ENCODE data around the gene TEX2.

The TEX2 gene

DNA sequence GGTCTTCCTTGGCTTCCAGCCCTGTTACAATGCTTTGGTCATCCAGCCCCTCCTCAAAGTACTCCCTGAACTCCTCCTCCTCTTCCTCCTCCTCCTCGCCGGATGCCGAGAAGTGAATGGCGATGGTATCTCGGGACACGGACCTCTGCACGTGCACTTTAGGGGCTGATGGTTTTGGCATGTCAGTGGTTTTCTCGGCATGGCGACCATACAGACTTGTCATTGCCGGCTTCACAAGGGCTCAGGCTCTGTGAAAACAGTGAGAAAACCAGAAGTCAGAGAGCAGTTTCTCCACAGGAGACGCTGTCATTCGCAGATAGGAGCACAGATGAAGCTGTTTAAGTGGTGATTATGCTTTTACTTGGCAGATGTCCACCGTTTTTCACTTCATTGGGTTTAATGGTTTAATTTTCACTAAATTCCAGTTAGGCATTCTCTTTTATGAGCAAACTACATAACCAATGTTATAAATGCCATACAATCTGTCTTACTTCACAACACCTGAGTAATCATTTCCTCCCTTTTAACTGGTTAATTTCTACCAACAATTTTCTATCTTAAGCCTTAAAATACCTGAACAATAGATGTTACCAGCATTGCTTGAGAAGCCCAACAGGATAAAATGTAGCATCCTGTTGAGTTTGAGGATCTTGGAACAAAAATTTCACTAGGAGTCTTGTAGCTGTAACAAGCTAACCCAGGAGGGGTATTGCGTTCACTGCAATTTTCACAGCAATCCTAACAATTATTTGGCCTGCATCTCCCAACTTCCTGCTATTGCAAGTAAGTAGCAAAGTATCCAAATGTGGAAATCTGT, 48.9 kb downstream of the TEX2 start:
- H3K36me3 ChIP-seq (ENCODE audit: low read length) = no peaks in the 10 kb centered on the region
- H3K9ac ChIP-seq (ENCODE audit: low read length) = no peak overlapping the region
- no peaks in the 10 kb centered on the region for H4K20me1 ChIP-seq (ENCODE audit: low read depth, low read length)
- no peaks in the 10 kb centered on the region for H3K27me3 ChIP-seq (ENCODE audit: low read length)
- H3K9me3 ChIP-seq (ENCODE audit: insufficient read depth, low read length) = no peaks in the 10 kb centered on the region
- TF ChIP-seq, protein P1, sequence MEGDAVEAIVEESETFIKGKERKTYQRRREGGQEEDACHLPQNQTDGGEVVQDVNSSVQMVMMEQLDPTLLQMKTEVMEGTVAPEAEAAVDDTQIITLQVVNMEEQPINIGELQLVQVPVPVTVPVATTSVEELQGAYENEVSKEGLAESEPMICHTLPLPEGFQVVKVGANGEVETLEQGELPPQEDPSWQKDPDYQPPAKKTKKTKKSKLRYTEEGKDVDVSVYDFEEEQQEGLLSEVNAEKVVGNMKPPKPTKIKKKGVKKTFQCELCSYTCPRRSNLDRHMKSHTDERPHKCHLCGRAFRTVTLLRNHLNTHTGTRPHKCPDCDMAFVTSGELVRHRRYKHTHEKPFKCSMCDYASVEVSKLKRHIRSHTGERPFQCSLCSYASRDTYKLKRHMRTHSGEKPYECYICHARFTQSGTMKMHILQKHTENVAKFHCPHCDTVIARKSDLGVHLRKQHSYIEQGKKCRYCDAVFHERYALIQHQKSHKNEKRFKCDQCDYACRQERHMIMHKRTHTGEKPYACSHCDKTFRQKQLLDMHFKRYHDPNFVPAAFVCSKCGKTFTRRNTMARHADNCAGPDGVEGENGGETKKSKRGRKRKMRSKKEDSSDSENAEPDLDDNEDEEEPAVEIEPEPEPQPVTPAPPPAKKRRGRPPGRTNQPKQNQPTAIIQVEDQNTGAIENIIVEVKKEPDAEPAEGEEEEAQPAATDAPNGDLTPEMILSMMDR (IDR thresholded peaks at IDR 0.05; ENCODE audit: insufficient read depth, low read length, poor library complexity, severe bottlenecking) = no peak
- no peak for TF ChIP-seq EZH2phosphoT487 (conservative IDR thresholded peaks at IDR 0.05; ENCODE audit: low read length)
- H3K4me2 ChIP-seq (ENCODE audit: low read depth, low read length, poor library complexity, severe bottlenecking) = no peak overlapping the region
- no peaks in the 10 kb centered on the region for H3F3A ChIP-seq (ENCODE audit: insufficient read depth)
- H3K9me2 ChIP-seq (replicated peaks; ENCODE audit: insufficient read depth, low read length) = no peaks in the 10 kb centered on the region
- H3K79me2 ChIP-seq (ENCODE audit: insufficient read depth, low read length) = no peaks in the 10 kb centered on the region
- H2AFZ ChIP-seq (ENCODE audit: low read depth, low read length, severe bottlenecking) = no peak overlapping the region
- no peak overlapping the region for H3K4me3 ChIP-seq (ENCODE audit: insufficient read depth, low read length, poor library complexity, severe bottlenecking)
- H3K27ac ChIP-seq (ENCODE audit: low read depth, low read length) = no peak overlapping the region

DNA sequence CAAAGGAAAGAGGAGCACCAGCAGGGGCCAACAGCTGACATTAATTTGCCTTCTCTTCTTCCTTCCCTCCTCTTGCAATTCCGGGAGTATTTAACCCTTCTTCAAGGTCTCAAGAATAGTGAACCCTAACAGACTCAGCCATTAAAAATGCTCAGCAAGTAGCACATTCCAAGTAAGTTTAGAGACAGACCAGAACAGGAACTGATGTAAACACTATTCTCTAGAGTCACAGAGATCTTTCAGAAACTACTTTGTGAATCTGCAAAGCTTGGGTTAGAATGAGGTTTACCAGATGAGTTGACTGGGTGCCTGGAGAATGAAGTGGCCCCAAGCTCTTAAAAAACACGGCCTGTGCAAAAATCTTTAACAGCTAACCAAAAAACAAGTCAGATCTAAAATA, 50.9 kb downstream of the TEX2 start:
- Histone ChIP-seq H3K9me2 (replicated peaks; ENCODE audit: insufficient read depth, low read length) (no peaks in the 10 kb centered on the region), H3K27me3 (ENCODE audit: low read length) (no peaks in the 10 kb centered on the region), H3K4me2 (ENCODE audit: low read depth, low read length, poor library complexity, severe bottlenecking) (no peak overlapping the region), H3K27ac (ENCODE audit: low read depth, low read length) (no peak overlapping the region), H3K9ac (ENCODE audit: low read length) (no peak overlapping the region), H2AFZ (ENCODE audit: low read depth, low read length, severe bottlenecking) (no peak overlapping the region), H3K36me3 (ENCODE audit: low read length) (no peaks in the 10 kb centered on the region), H4K20me1 (ENCODE audit: low read depth, low read length) (no peaks in the 10 kb centered on the region), H3F3A (ENCODE audit: insufficient read depth) (no peaks in the 10 kb centered on the region), H3K9me3 (ENCODE audit: insufficient read depth, low read length) (no peaks in the 10 kb centered on the region), H3K79me2 (ENCODE audit: insufficient read depth, low read length) (no peaks in the 10 kb centered on the region), H3K4me3 (ENCODE audit: insufficient read depth, low read length, poor library complexity, severe bottlenecking) (no peak overlapping the region)
- TF ChIP-seq, protein P1 (IDR thresholded peaks at IDR 0.05; ENCODE audit: insufficient read depth, low read length, poor library complexity, severe bottlenecking) = no peak
- TF ChIP-seq EZH2phosphoT487 (conservative IDR thresholded peaks at IDR 0.05; ENCODE audit: low read length) = no peak

DNA sequence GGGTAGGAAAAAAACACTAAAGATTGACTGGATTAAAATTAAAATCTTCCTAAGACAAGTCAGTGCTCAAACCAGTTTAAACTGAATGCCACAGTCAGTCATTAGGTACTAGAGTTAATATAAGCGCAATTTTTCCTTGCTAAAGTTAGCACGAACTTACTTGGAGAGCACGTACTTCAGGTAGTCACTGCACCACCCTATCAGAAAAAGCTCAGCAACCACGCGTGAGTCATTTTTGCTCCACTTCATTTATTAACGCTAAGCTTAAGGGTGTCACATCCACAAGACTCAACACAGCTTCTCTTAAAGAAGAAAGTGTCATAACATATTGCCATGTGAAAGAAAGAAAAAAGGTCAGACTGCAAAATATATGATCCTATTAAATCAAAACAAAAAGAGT, 53.1 kb downstream of the TEX2 start:
- no peaks in the 10 kb centered on the region for H3F3A ChIP-seq (ENCODE audit: insufficient read depth)
- no peaks in the 10 kb centered on the region for H3K27me3 ChIP-seq (ENCODE audit: low read length)
- H3K79me2 ChIP-seq (ENCODE audit: insufficient read depth, low read length) = no peaks in the 10 kb centered on the region
- no peak overlapping the region for H3K9ac ChIP-seq (ENCODE audit: low read length)
- no peaks in the 10 kb centered on the region for H3K9me3 ChIP-seq (ENCODE audit: insufficient read depth, low read length)
- no peak for TF ChIP-seq EZH2phosphoT487 (conservative IDR thresholded peaks at IDR 0.05; ENCODE audit: low read length)
- TF ChIP-seq, protein P1 (IDR thresholded peaks at IDR 0.05; ENCODE audit: insufficient read depth, low read length, poor library complexity, severe bottlenecking) = no peak
- H2AFZ ChIP-seq (ENCODE audit: low read depth, low read length, severe bottlenecking) = no peak overlapping the region
- no peak overlapping the region for H3K4me2 ChIP-seq (ENCODE audit: low read depth, low read length, poor library complexity, severe bottlenecking)
- no peaks in the 10 kb centered on the region for H4K20me1 ChIP-seq (ENCODE audit: low read depth, low read length)
- no peaks in the 10 kb centered on the region for H3K36me3 ChIP-seq (ENCODE audit: low read length)
- no peak overlapping the region for H3K27ac ChIP-seq (ENCODE audit: low read depth, low read length)
- H3K9me2 ChIP-seq (replicated peaks; ENCODE audit: insufficient read depth, low read length) = no peaks in the 10 kb centered on the region
- H3K4me3 ChIP-seq (ENCODE audit: insufficient read depth, low read length, poor library complexity, severe bottlenecking) = no peak overlapping the region

All from SU-DHL-6 (cell line).